Panc1 (cell line): Measurements from ENCODE around the gene C16orf90. TPM values are rescaled to one million over a fixed set of nuclear protein-coding genes. Genes with fewer than 3 reads are reported as not detected.

Experiments used
- ATAC-seq: fragments of 200-7000 bp; cut with Tn5 transposase; 2 replicates; pipeline ENCODE4 v1.9.1; 2020; ENCODE audit warnings: mild to moderate bottlenecking, moderate library complexity
- BruUV-seq: library from RNA; stranded (reverse); fragments of 400-500 nt; replicated peaks from 2 replicates; lab custom pipeline; 2021; lab: Mats Ljungman, UMichigan
- CTCF ChIA-PET: fragments of 300-600 bp; sonication (Branson Sonifier 250); formaldehyde crosslinking; loops from one replicate; lab custom pipeline; 2022; ENCODE audit warnings: antibody characterized with exemption; lab: Charles Lee
- POLR2A ChIA-PET: fragments of 300-600 bp; sonication (Branson Sonifier 250); formaldehyde crosslinking; loops from one replicate; lab custom pipeline; 2022; ENCODE audit warnings: antibody characterized with exemption; lab: Charles Lee
- DNase-seq: peaks from one replicate; pipeline ENCODE4 v3.0.0-alpha.2; 2010; ENCODE audit warnings: low read depth, low spot score
- H3K27ac ChIP-seq: 2 replicates; pipeline ENCODE4 v1.5.1; 2011; ENCODE audit warnings: mild to moderate bottlenecking, low read length, inconsistent platforms
- H3K27me3 ChIP-seq: fragments of 200-500 bp; sonication (Bioruptor generic); 2 replicates; pipeline ENCODE4 v1.6.0; 2014; ENCODE audit warnings: low read length, inconsistent platforms; ENCODE audit not compliant: control insufficient read depth, insufficient read depth
- H3K36me3 ChIP-seq: fragments of 200-500 bp; sonication (Bioruptor generic); 2 replicates; pipeline ENCODE4 v1.5.1; 2014; ENCODE audit warnings: inconsistent platforms, mild to moderate bottlenecking, low read length, moderate library complexity; ENCODE audit not compliant: control insufficient read depth, insufficient read depth
- H3K4me1 ChIP-seq: 2 replicates; pipeline ENCODE4 v1.5.1; 2011; ENCODE audit warnings: inconsistent platforms, mild to moderate bottlenecking, low read length, moderate library complexity; ENCODE audit not compliant: control insufficient read depth, insufficient read depth
- H3K4me3 ChIP-seq, 2 experiments: 2 replicates each; pipeline ENCODE4 v1.5.1; 2011 to 2012; ENCODE audit warnings: low read depth in 2 of 2, low read length in 2 of 2, mild to moderate bottlenecking in 2 of 2, inconsistent platforms in 1 of 2, moderate library complexity in 1 of 2
- H3K9me3 ChIP-seq: fragments of 200-500 bp; sonication (Bioruptor generic); 2 replicates; pipeline ENCODE4 v1.5.1; 2014; ENCODE audit warnings: low read depth, mild to moderate bottlenecking, inconsistent platforms, low read length, moderate library complexity; ENCODE audit not compliant: control insufficient read depth, insufficient read depth
- CTCF ChIP-seq: fragments of 450-650 bp; IDR thresholded peaks from 2 replicates; pipeline ENCODE4 v1.5.1; 2017; ENCODE audit warnings: mild to moderate bottlenecking
- POLR2AphosphoS5 ChIP-seq: IDR thresholded peaks from 2 replicates; pipeline ENCODE4 v1.6.1; 2012; ENCODE audit warnings: mild to moderate bottlenecking, low read depth, low read length, moderate library complexity
- REST ChIP-seq, 2 experiments: IDR thresholded peaks; 2 replicates each; pipeline ENCODE4 v1.6.1; 2011 to 2012; ENCODE audit warnings: low read depth in 2 of 2, control low read depth in 1 of 2, low read length in 1 of 2, mild to moderate bottlenecking in 1 of 2, moderate library complexity in 1 of 2; ENCODE audit not compliant: insufficient read depth in 1 of 2
- SIN3A ChIP-seq: IDR thresholded peaks from 2 replicates; pipeline ENCODE4 v1.6.1; 2012; ENCODE audit warnings: low read depth, mild to moderate bottlenecking, low read length, moderate library complexity, borderline replicate concordance; ENCODE audit not compliant: insufficient read depth
- TCF7L2 ChIP-seq: IDR thresholded peaks from 2 replicates; pipeline ENCODE4 v1.6.1; 2011; ENCODE audit warnings: mild to moderate bottlenecking, low read depth, low read length, inconsistent platforms
- in situ Hi-C: cut with HindIII; loops from 2 replicates; pipeline ENCODE4 v1.10.0; 2016; ENCODE audit warnings: low sequenced_read_pairs, low pct_unique_long_range_greater_than_20kb
- intact Hi-C: fragments of 100-400 bp; cut with micrococcal nuclease; formaldehyde crosslinking; loops from one replicate; pipeline ENCODE4 v1.10.0; 2022; ENCODE audit not compliant: unreplicated experiment
- total RNA-seq: library from RNA; stranded (reverse); gene quantifications from one replicate; pipeline ENCODE4 v1.2.1, GENCODE V29; 2021; ENCODE audit not compliant: unreplicated experiment

C16orf90 gene
- total RNA-seq, 1 experiment from 2014 or later = not detected

GRCh38 chr16:3510416-3510815 lies 15.1 kb upstream of the C16orf90 start:
- Histone ChIP-seq H3K27me3 (no peaks in the 10 kb centered on the region), H3K4me3 (no peak overlapping the region), H3K27ac (no peak overlapping the region), H3K4me1 (no peaks in the 10 kb centered on the region), H3K9me3 (no peaks in the 10 kb centered on the region), H3K36me3 (0 out of 2 replicates have a peak, but pooled peaks cover 2% of the 10 kb centered on the region)
- ATAC-seq (no peak), DNase-seq (no peak)
- CTCF ChIA-PET = no interaction called here
- POLR2A ChIA-PET = no interaction called here
- no peak for TF ChIP-seq POLR2AphosphoS5
- no peak for TF ChIP-seq REST (IDR thresholded peaks at IDR 0.05; ENCODE audit: insufficient read depth in 1 of 2, low read depth in 2 of 2, low read length in 1 of 2)
- no peak for TF ChIP-seq TCF7L2
- BruUV-seq = no TSS peak
- intact Hi-C loops (no loop called here), in situ Hi-C loops (no loop called here)

- in situ Hi-C loops = no loop called here
Measured at GRCh38 chr16:3509470-3509928, 14.2 kb upstream of the C16orf90 start.

More at GRCh38 chr16:3509470-3509928, 14.2 kb upstream of the C16orf90 start:
- no TSS peak for BruUV-seq
- no peaks in the 10 kb centered on the region for H3K4me1 ChIP-seq
- no peak for DNase-seq
- H3K4me3 ChIP-seq = no peak overlapping the region
- no peaks in the 10 kb centered on the region for H3K27me3 ChIP-seq
- H3K27ac ChIP-seq = no peak overlapping the region
- no peaks in the 10 kb centered on the region for H3K9me3 ChIP-seq
- no peak for TF ChIP-seq CTCF
- TF ChIP-seq SIN3A = no peak
- TF ChIP-seq POLR2AphosphoS5 = no peak
- TF ChIP-seq TCF7L2 = no peak
- TF ChIP-seq REST (IDR thresholded peaks at IDR 0.05; ENCODE audit: insufficient read depth in 1 of 2, low read depth in 2 of 2, low read length in 1 of 2) = no peak
- no peak for ATAC-seq
- POLR2A ChIA-PET = no interaction called here
- CTCF ChIA-PET = no interaction called here
- intact Hi-C loops = no loop called here
- 0 out of 2 replicates have a peak, but pooled peaks cover 2% of the 10 kb centered on the region for H3K36me3 ChIP-seq
